H9 (cell line): ENCODE measurements around the gene CTPS1. TPM values are rescaled to one million over a fixed set of nuclear protein-coding genes. Genes with fewer than 3 reads are reported as not detected.

ENCODE experiments used
- DNase-seq: peaks from one replicate; pipeline ENCODE4 v3.0.0-alpha.2; 2017
- H2AFZ ChIP-seq: one replicate; pipeline ENCODE4 v1.6.1; 2013; ENCODE audit warnings: mild to moderate bottlenecking, low read length, control low read depth, moderate library complexity
- H2AK5ac ChIP-seq: 2 replicates; pipeline ENCODE4 v1.6.1; 2013; ENCODE audit warnings: low read length, control low read depth, mixed read lengths; ENCODE audit not compliant: insufficient read length
- H2BK120ac ChIP-seq: one replicate; pipeline ENCODE4 v1.6.1; 2013; ENCODE audit warnings: low read depth, mild to moderate bottlenecking, low read length, control low read depth, inconsistent platforms; ENCODE audit not compliant: poor library complexity, severe bottlenecking
- H2BK12ac ChIP-seq: 2 replicates; pipeline ENCODE4 v1.6.1; 2013; ENCODE audit warnings: low read length, control low read depth, mixed read lengths, low read depth; ENCODE audit not compliant: insufficient read length
- H2BK15ac ChIP-seq: 2 replicates; pipeline ENCODE4 v1.6.1; 2013; ENCODE audit warnings: low read depth, low read length, control low read depth
- H2BK20ac ChIP-seq: one replicate; pipeline ENCODE4 v1.6.1; 2013; ENCODE audit warnings: low read depth, mild to moderate bottlenecking, low read length, control low read depth, inconsistent platforms; ENCODE audit not compliant: poor library complexity, severe bottlenecking
- H2BK5ac ChIP-seq: 2 replicates; pipeline ENCODE4 v1.6.1; 2013; ENCODE audit warnings: low read length, control low read depth, mixed read lengths; ENCODE audit not compliant: insufficient read length
- H3K14ac ChIP-seq: 2 replicates; pipeline ENCODE4 v1.6.1; 2013; ENCODE audit warnings: low read length, control low read depth; ENCODE audit not compliant: insufficient read depth
- H3K18ac ChIP-seq: 2 replicates; pipeline ENCODE4 v1.6.1; 2013; ENCODE audit warnings: low read depth, mild to moderate bottlenecking, mixed read lengths, low read length, control low read depth; ENCODE audit not compliant: insufficient read length
- H3K23ac ChIP-seq: 2 replicates; pipeline ENCODE4 v1.6.1; 2013; ENCODE audit warnings: low read length, control low read depth, mixed read lengths, low read depth; ENCODE audit not compliant: insufficient read length
- H3K23me2 ChIP-seq: 2 replicates; pipeline ENCODE4 v1.6.1; 2013; ENCODE audit warnings: low read depth, mild to moderate bottlenecking, mixed read lengths, low read length, control low read depth; ENCODE audit not compliant: insufficient read length, poor library complexity, severe bottlenecking
- H3K27ac ChIP-seq: 2 replicates; pipeline ENCODE4 v1.5.1; 2013; ENCODE audit warnings: low read length, control low read depth, mixed read lengths, low read depth; ENCODE audit not compliant: insufficient read length
- H3K27me3 ChIP-seq: 2 replicates; pipeline ENCODE4 v1.6.1; 2013; ENCODE audit warnings: low read length, control low read depth, inconsistent platforms; ENCODE audit not compliant: insufficient read depth
- H3K4ac ChIP-seq: 2 replicates; pipeline ENCODE4 v1.6.1; 2013; ENCODE audit warnings: low read depth, mild to moderate bottlenecking, control low read depth, inconsistent platforms, low read length, moderate library complexity
- H3K4me1 ChIP-seq: 2 replicates; pipeline ENCODE4 v1.6.1; 2013; ENCODE audit warnings: low read length, control low read depth, inconsistent platforms; ENCODE audit not compliant: insufficient read depth
- H3K4me2 ChIP-seq: 2 replicates; pipeline ENCODE4 v1.6.1; 2013; ENCODE audit warnings: low read length, control low read depth, mixed read lengths; ENCODE audit not compliant: insufficient read length, insufficient read depth
- H3K56ac ChIP-seq: 2 replicates; pipeline ENCODE4 v1.6.1; 2013; ENCODE audit warnings: low read depth, mild to moderate bottlenecking, mixed read lengths, low read length, control low read depth; ENCODE audit not compliant: insufficient read length
- H3K79me1 ChIP-seq: 2 replicates; pipeline ENCODE4 v1.6.1; 2013; ENCODE audit warnings: low read depth, mild to moderate bottlenecking, moderate library complexity, low read length, control low read depth, inconsistent platforms; ENCODE audit not compliant: insufficient read depth, poor library complexity, severe bottlenecking
- H3K79me2 ChIP-seq: 2 replicates; pipeline ENCODE4 v1.6.1; 2013; ENCODE audit warnings: low read length, control low read depth, inconsistent platforms; ENCODE audit not compliant: insufficient read depth
- H3K9ac ChIP-seq: 2 replicates; pipeline ENCODE4 v1.6.1; 2013; ENCODE audit warnings: low read length, control low read depth, mixed read lengths; ENCODE audit not compliant: insufficient read length; ENCODE audit errors: extremely low read depth
- H3K9me3 ChIP-seq: one replicate; pipeline ENCODE4 v1.6.1; 2013; ENCODE audit warnings: low read depth, low read length, inconsistent platforms; ENCODE audit not compliant: control insufficient read depth
- H3T11ph ChIP-seq: one replicate; pipeline ENCODE4 v1.6.1; 2013; ENCODE audit warnings: mild to moderate bottlenecking, low read length, control low read depth, inconsistent platforms
- H4K20me1 ChIP-seq: one replicate; pipeline ENCODE4 v1.6.1; 2013; ENCODE audit not compliant: control insufficient read depth, insufficient read length, insufficient read depth
- H4K5ac ChIP-seq: 2 replicates; pipeline ENCODE4 v1.6.1; 2013; ENCODE audit warnings: low read depth, mild to moderate bottlenecking, mixed read lengths, low read length, control low read depth; ENCODE audit not compliant: insufficient read length
- H4K8ac ChIP-seq: replicated peaks from 2 replicates; pipeline ENCODE4 v1.6.1; 2013; ENCODE audit warnings: low read length, control low read depth, mixed read lengths, low read depth; ENCODE audit not compliant: insufficient read length
- H4K91ac ChIP-seq: 2 replicates; pipeline ENCODE4 v1.6.1; 2013; ENCODE audit warnings: low read depth, mild to moderate bottlenecking, moderate library complexity, mixed read lengths, low read length, control low read depth; ENCODE audit not compliant: insufficient read length
- H3K27ac Mint-ChIP-seq, 3 experiments: 2 replicates in 2 of 3; 3 replicates in 1 of 3; pipeline ENCODE4 v1.8.0; 2020 to 2021; ENCODE audit warnings: mixed read lengths in 3 of 3, mild to moderate bottlenecking in 1 of 3, moderate library complexity in 1 of 3
- H3K27me3 Mint-ChIP-seq: 2 replicates; pipeline ENCODE4 v1.8.0; 2021; ENCODE audit warnings: low read depth, mild to moderate bottlenecking, moderate library complexity, mixed read lengths
- H3K36me3 Mint-ChIP-seq, 3 experiments: 2 replicates in 2 of 3; 3 replicates in 1 of 3; pipeline ENCODE4 v1.8.0; 2020 to 2021; ENCODE audit warnings: low read depth in 3 of 3, mixed read lengths in 3 of 3; ENCODE audit not compliant: insufficient read depth in 1 of 3
- H3K4me1 Mint-ChIP-seq, 2 experiments: 2 replicates each; pipeline ENCODE4 v1.8.0; 2020; ENCODE audit warnings: mixed read lengths in 2 of 2
- H3K4me3 Mint-ChIP-seq, 2 experiments: 2 replicates in 1 of 2; 3 replicates in 1 of 2; pipeline ENCODE4 v1.8.0; 2020 to 2021; ENCODE audit warnings: mild to moderate bottlenecking in 2 of 2, mixed read lengths in 2 of 2, moderate library complexity in 1 of 2
- H3K9me3 Mint-ChIP-seq, 2 experiments: 2 replicates in 1 of 2; 3 replicates in 1 of 2; pipeline ENCODE4 v1.8.0; 2020; ENCODE audit warnings: mild to moderate bottlenecking in 2 of 2, mixed read lengths in 2 of 2, moderate library complexity in 1 of 2
- CTCF ChIP-seq: fragments of 200-600 bp; sonication (generic); conservative IDR thresholded peaks from 3 replicates; pipeline ENCODE4 v1.8.0; 2021; ENCODE audit warnings: antibody characterized with exemption, mild to moderate bottlenecking
- WGBS: extraction: QIAGEN DNeasy Blood & Tissue Kit; methylation state at CpG from one replicate; pipeline ENCODE4 v1.1.7; 2013; ENCODE audit warnings: missing lambda C conversion rate, low lambda C conversion rate, mixed read lengths; ENCODE audit not compliant: insufficient read length; ENCODE audit errors: extremely low coverage; 5-methylcytosine and 5-hydroxymethylcytosine counted together
- total RNA-seq: library from RNA; stranded (reverse); gene quantifications from 2 replicates; pipeline ENCODE4 v1.2.1, GENCODE V29; 2021

CTPS1 gene
- total RNA-seq, 1 experiment from 2014 or later = 105 TPM

DNA sequence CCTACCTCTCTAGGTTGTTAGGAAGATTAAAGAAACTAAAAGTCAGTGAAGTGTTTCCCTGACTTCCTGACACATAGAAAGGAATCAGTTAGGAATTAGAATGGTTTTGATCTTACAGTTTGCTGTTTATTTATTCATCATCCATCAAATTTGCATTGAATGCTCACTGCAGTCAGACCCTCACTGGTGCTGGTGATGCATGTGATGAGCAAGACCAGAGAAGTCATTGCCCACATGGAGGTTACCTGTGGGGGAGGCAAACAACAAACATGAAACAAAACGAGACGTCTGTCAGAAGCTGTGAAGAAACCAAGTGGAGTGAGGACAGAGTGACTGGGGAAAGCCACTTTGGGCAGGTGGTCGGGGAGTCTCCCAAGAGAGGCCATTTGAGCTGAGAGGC, 6.4 kb downstream of the CTPS1 start:
- H3K4me1 ChIP-seq = peaks cover 6% of the 10 kb centered on the region
- no peak overlapping the region for H3K56ac ChIP-seq
- H3K23ac ChIP-seq = no peak overlapping the region
- H3K79me2 ChIP-seq = peaks cover 14% of the 10 kb centered on the region; the same call in 1 of the 2 replicates
- no peak for DNase-seq
- Mint-ChIP-seq H3K27me3 (no peaks in the 10 kb centered on the region), H3K36me3 (peaks cover 55 to 83% (median 79%) of the 10 kb centered on the region in 3 experiments; a peak in 6 of 7 replicates), H3K4me1 (peaks cover 13 to 15% of the 10 kb centered on the region in 2 experiments), H3K9me3 (no peaks in the 10 kb centered on the region), H3K27ac (peak overlapping the region in 1 of 3 experiments; percentile 32; a peak in 1 of 7 replicates), H3K4me3 (no peak overlapping the region)
- no peaks in the 10 kb centered on the region for H3K79me1 ChIP-seq
- H3K9me3 ChIP-seq = no peaks in the 10 kb centered on the region
- no CpG with 5 or more reads among the region's 3 CpGs for WGBS
- H4K8ac ChIP-seq = no peak overlapping the region
- no peak overlapping the region for H2BK5ac ChIP-seq
- H4K5ac ChIP-seq = no peak overlapping the region
- no peak overlapping the region for H3K9ac ChIP-seq
- H3K14ac ChIP-seq = no peak overlapping the region
- no peak overlapping the region for H2AFZ ChIP-seq
- H4K20me1 ChIP-seq = no peaks in the 10 kb centered on the region
- no peak overlapping the region for H2BK120ac ChIP-seq
- H2BK20ac ChIP-seq = no peak overlapping the region
- no peak overlapping the region for H3K4ac ChIP-seq
- H3K27me3 ChIP-seq = no peaks in the 10 kb centered on the region
- no peak overlapping the region for H3K4me2 ChIP-seq
- H3K23me2 ChIP-seq = peaks cover 2% of the 10 kb centered on the region
- no peak for TF ChIP-seq CTCF
- no peak overlapping the region for H2BK15ac ChIP-seq
- H3T11ph ChIP-seq = no peak overlapping the region
- H3K27ac ChIP-seq = no peak overlapping the region
- no peak overlapping the region for H3K18ac ChIP-seq
- H2AK5ac ChIP-seq = no peak overlapping the region
- H2BK12ac ChIP-seq = no peak overlapping the region
- H4K91ac ChIP-seq = no peak overlapping the region
